Measurements from ENCODE around the gene PRLR.

Gene PRLR

DNA sequence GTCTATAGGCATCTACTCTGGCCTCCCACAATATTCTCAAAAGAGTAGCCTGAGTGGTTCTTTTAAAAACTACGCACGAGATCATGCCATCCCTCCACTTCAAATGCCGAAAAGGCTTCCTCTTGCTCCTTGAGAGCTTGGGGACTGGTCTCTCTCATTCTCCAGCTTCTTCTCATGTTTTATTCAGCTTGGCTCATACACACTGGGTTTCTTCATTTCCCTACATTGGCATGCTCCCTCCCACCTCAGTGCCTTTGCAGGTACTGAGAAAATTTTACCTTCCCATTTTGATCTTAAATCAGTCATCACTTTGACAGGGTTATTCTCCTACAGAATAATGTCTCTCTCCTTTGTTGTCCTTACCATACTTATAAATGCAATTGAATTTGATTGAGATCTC, 20.4 kb downstream of the PRLR start:
- Histone ChIP-seq H2AFZ (ENCODE audit: low read depth, low read length) (no peak overlapping the region), H3K9ac (ENCODE audit: low read depth, low read length) (no peak overlapping the region)
- no peak for ATAC-seq (ENCODE audit: insufficient read depth, low read depth)

DNA sequence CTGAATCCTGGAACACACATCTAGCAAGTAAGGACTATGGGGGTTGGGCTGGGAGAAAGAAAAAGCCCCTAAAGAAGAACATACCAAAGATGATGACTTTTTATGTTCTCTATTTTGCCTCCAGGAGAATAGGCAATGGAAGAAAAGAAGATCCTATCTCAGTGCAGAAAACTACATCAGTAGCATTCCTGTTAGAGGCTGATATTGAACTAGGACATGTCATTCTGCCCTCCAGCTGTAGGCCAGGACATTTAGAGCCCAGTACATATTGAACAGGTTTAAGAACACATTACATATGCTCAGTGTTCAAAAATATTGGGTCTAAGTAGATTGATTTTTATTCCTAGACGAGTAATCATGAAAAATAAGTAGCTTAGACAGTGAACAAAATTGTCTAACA, 24.7 kb downstream of the PRLR start:
- Histone ChIP-seq H2AFZ (ENCODE audit: low read depth, low read length) (no peak overlapping the region), H3K4me1 (ENCODE audit: insufficient read depth, low read length) (no peaks in the 10 kb centered on the region), H3K27ac (ENCODE audit: low read length) (no peak overlapping the region), H3K27me3 (ENCODE audit: insufficient read depth, low read length, poor library complexity) (peaks cover 13% of the 10 kb centered on the region), H3K36me3 (ENCODE audit: insufficient read depth, low read length) (no peaks in the 10 kb centered on the region), H3K79me2 (ENCODE audit: insufficient read depth, low read length) (no peaks in the 10 kb centered on the region), H3K9me3 (ENCODE audit: insufficient read depth, low read length, severe bottlenecking) (no peaks in the 10 kb centered on the region), H3K4me2 (ENCODE audit: insufficient read depth, low read length) (no peak overlapping the region), H3K9ac (ENCODE audit: low read depth, low read length) (no peak overlapping the region), H3K4me3 (ENCODE audit: low read depth in 1 of 2, low read length in 2 of 2) (no peak overlapping the region), H4K20me1 (ENCODE audit: insufficient read depth, low read length) (no peaks in the 10 kb centered on the region)
- DNase-seq (no peak), ATAC-seq (ENCODE audit: insufficient read depth, low read depth) (no peak)
- TF ChIP-seq, protein P1, sequence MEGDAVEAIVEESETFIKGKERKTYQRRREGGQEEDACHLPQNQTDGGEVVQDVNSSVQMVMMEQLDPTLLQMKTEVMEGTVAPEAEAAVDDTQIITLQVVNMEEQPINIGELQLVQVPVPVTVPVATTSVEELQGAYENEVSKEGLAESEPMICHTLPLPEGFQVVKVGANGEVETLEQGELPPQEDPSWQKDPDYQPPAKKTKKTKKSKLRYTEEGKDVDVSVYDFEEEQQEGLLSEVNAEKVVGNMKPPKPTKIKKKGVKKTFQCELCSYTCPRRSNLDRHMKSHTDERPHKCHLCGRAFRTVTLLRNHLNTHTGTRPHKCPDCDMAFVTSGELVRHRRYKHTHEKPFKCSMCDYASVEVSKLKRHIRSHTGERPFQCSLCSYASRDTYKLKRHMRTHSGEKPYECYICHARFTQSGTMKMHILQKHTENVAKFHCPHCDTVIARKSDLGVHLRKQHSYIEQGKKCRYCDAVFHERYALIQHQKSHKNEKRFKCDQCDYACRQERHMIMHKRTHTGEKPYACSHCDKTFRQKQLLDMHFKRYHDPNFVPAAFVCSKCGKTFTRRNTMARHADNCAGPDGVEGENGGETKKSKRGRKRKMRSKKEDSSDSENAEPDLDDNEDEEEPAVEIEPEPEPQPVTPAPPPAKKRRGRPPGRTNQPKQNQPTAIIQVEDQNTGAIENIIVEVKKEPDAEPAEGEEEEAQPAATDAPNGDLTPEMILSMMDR (IDR thresholded peaks at IDR 0.05; ENCODE audit: borderline replicate concordance, extremely low read depth, low read length, poor library complexity, severe bottlenecking) = no peak
- no peak for TF ChIP-seq EZH2 (IDR thresholded peaks at IDR 0.05; ENCODE audit: borderline replicate concordance, low read depth, low read length, severe bottlenecking)

More for the DNA sequence above, 20.4 kb downstream of the PRLR start:
- H4K20me1 ChIP-seq (ENCODE audit: insufficient read depth, low read length) = no peaks in the 10 kb centered on the region
- no peaks in the 10 kb centered on the region for H3K4me1 ChIP-seq (ENCODE audit: insufficient read depth, low read length)
- TF ChIP-seq, protein P1 (IDR thresholded peaks at IDR 0.05; ENCODE audit: borderline replicate concordance, extremely low read depth, low read length, poor library complexity, severe bottlenecking) = no peak
- no peak for TF ChIP-seq EZH2 (IDR thresholded peaks at IDR 0.05; ENCODE audit: borderline replicate concordance, low read depth, low read length, severe bottlenecking)
- no peak for DNase-seq
- no peak overlapping the region for H3K27ac ChIP-seq (ENCODE audit: low read length)
- H3K27me3 ChIP-seq (ENCODE audit: insufficient read depth, low read length, poor library complexity) = peaks cover 18% of the 10 kb centered on the region
- H3K36me3 ChIP-seq (ENCODE audit: insufficient read depth, low read length) = no peaks in the 10 kb centered on the region
- no peaks in the 10 kb centered on the region for H3K79me2 ChIP-seq (ENCODE audit: insufficient read depth, low read length)
- H3K9me3 ChIP-seq (ENCODE audit: insufficient read depth, low read length, severe bottlenecking) = no peaks in the 10 kb centered on the region
- H3K4me3 ChIP-seq (ENCODE audit: low read depth in 1 of 2, low read length in 2 of 2) = no peak overlapping the region
- no peak overlapping the region for H3K4me2 ChIP-seq (ENCODE audit: insufficient read depth, low read length)

DNA sequence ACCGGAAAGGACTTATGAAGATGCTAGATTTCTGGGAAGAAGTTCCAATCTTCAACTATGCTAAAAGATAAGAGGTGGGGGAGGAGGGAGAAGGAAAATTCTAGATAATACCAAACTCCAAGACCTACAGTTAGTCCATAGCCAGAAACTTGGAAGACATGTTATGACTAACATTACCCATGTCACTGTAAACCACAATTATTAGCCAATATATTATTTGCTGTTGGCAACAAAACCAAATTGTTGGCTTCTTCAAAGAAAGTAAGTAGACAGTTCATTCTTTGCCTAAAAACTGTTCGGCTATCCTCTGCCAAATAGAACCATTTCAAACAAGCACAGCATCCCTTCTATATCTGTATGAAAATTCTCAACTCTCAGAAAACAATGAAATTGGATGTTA, 25.1 kb downstream of the PRLR start:
- Histone ChIP-seq H3K9me3 (ENCODE audit: insufficient read depth, low read length, severe bottlenecking) (no peaks in the 10 kb centered on the region), H3K36me3 (ENCODE audit: insufficient read depth, low read length) (no peaks in the 10 kb centered on the region), H3K27me3 (ENCODE audit: insufficient read depth, low read length, poor library complexity) (peaks cover 13% of the 10 kb centered on the region), H3K4me2 (ENCODE audit: insufficient read depth, low read length) (no peak overlapping the region), H3K27ac (ENCODE audit: low read length) (no peak overlapping the region), H2AFZ (ENCODE audit: low read depth, low read length) (no peak overlapping the region), H4K20me1 (ENCODE audit: insufficient read depth, low read length) (no peaks in the 10 kb centered on the region), H3K79me2 (ENCODE audit: insufficient read depth, low read length) (no peaks in the 10 kb centered on the region), H3K4me1 (ENCODE audit: insufficient read depth, low read length) (no peaks in the 10 kb centered on the region), H3K4me3 (ENCODE audit: low read depth in 1 of 2, low read length in 2 of 2) (no peak overlapping the region), H3K9ac (ENCODE audit: low read depth, low read length) (no peak overlapping the region)
- DNase-seq (no peak), ATAC-seq (ENCODE audit: insufficient read depth, low read depth) (no peak)
- TF ChIP-seq, protein P1 (IDR thresholded peaks at IDR 0.05; ENCODE audit: borderline replicate concordance, extremely low read depth, low read length, poor library complexity, severe bottlenecking) = no peak
- TF ChIP-seq EZH2 (IDR thresholded peaks at IDR 0.05; ENCODE audit: borderline replicate concordance, low read depth, low read length, severe bottlenecking) = no peak

DNA sequence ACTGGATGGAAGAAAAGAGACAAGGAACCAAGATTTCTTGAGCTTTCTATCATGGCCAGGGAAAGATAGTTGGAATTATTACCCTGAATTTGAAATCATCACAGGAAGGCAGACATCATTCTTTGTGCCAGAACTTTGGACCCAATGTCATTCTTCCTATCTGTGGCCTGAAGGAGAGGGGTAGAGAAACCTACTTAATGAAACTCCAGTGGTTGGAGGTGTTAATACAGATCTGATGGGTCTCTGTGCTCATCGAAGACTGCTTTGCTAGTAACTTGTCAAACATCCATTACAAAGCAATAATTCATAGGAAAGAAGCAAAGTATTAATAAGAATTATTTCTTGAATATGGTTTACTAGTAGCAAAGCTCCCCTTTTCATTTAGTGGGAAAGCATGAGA, 26.9 kb downstream of the PRLR start:
- no peak overlapping the region for H3K4me2 ChIP-seq (ENCODE audit: insufficient read depth, low read length)
- TF ChIP-seq, protein P1 (IDR thresholded peaks at IDR 0.05; ENCODE audit: borderline replicate concordance, extremely low read depth, low read length, poor library complexity, severe bottlenecking) = no peak
- H3K27ac ChIP-seq (ENCODE audit: low read length) = no peak overlapping the region
- H3K4me3 ChIP-seq (ENCODE audit: low read depth in 1 of 2, low read length in 2 of 2) = no peak overlapping the region
- H2AFZ ChIP-seq (ENCODE audit: low read depth, low read length) = no peak overlapping the region
- no peaks in the 10 kb centered on the region for H4K20me1 ChIP-seq (ENCODE audit: insufficient read depth, low read length)
- peaks cover 10% of the 10 kb centered on the region for H3K27me3 ChIP-seq (ENCODE audit: insufficient read depth, low read length, poor library complexity)
- H3K4me1 ChIP-seq (ENCODE audit: insufficient read depth, low read length) = no peaks in the 10 kb centered on the region
- DNase-seq = no peak
- H3K79me2 ChIP-seq (ENCODE audit: insufficient read depth, low read length) = no peaks in the 10 kb centered on the region
- H3K9ac ChIP-seq (ENCODE audit: low read depth, low read length) = no peak overlapping the region
- H3K36me3 ChIP-seq (ENCODE audit: insufficient read depth, low read length) = no peaks in the 10 kb centered on the region
- no peaks in the 10 kb centered on the region for H3K9me3 ChIP-seq (ENCODE audit: insufficient read depth, low read length, severe bottlenecking)
- no peak for ATAC-seq (ENCODE audit: insufficient read depth, low read depth)
